Smooth muscle cell (in vitro differentiated cells): Measurements from ENCODE around the gene MPHOSPH6. TPM values are rescaled to one million over a fixed set of nuclear protein-coding genes. Genes with fewer than 3 reads are reported as not detected.
"Not testable (repeated sequence)": the region's sequence is repeated elsewhere in the genome, so short reads cannot be mapped to it uniquely, and the experiment has no call there.

Experiments
- DNase-seq: peaks from one replicate; lab custom pipeline; 2025; ENCODE audit not compliant: unreplicated experiment; lab: John Stamatoyannopoulos, UW
- H2AFZ ChIP-seq: fragments of 200-600 bp; sonication (generic); 2 replicates; pipeline ENCODE4 v1.6.0; 2016; ENCODE audit warnings: antibody characterized with exemption, low read depth, mild to moderate bottlenecking
- H3F3A ChIP-seq: fragments of 200-600 bp; sonication (generic); 2 replicates; pipeline ENCODE4 v1.6.0; 2017; ENCODE audit warnings: antibody characterized with exemption, low read depth
- H3K27ac ChIP-seq: fragments of 200-600 bp; sonication (generic); 2 replicates; pipeline ENCODE4 v1.5.1; 2016; ENCODE audit warnings: low read depth, mild to moderate bottlenecking
- H3K27me3 ChIP-seq: fragments of 200-600 bp; sonication (generic); 2 replicates; pipeline ENCODE4 v1.6.1; 2016; ENCODE audit warnings: low read depth, mild to moderate bottlenecking
- H3K36me3 ChIP-seq: fragments of 200-600 bp; sonication (generic); 2 replicates; pipeline ENCODE4 v1.5.1; 2016; ENCODE audit warnings: low read depth
- H3K4me1 ChIP-seq: fragments of 200-600 bp; sonication (generic); 2 replicates; pipeline ENCODE4 v1.5.1; 2016; ENCODE audit warnings: low read depth
- H3K4me2 ChIP-seq: fragments of 200-600 bp; sonication (generic); 2 replicates; pipeline ENCODE4 v1.6.0; 2016; ENCODE audit warnings: mild to moderate bottlenecking
- H3K4me3 ChIP-seq: fragments of 200-600 bp; sonication (generic); 2 replicates; pipeline ENCODE4 v1.5.1; 2016; ENCODE audit warnings: mild to moderate bottlenecking
- H3K79me2 ChIP-seq: fragments of 200-600 bp; sonication (generic); 2 replicates; pipeline ENCODE4 v1.6.0; 2016; ENCODE audit warnings: low read depth, mild to moderate bottlenecking
- H3K9ac ChIP-seq: fragments of 200-600 bp; sonication (generic); 2 replicates; pipeline ENCODE4 v1.6.0; 2016; ENCODE audit warnings: low read depth
- H3K9me3 ChIP-seq: fragments of 200-600 bp; sonication (generic); replicated peaks from 2 replicates; pipeline ENCODE4 v1.5.1; 2016; ENCODE audit warnings: low read depth
- H4K20me1 ChIP-seq: fragments of 200-600 bp; sonication (generic); 2 replicates; pipeline ENCODE4 v1.6.0; 2016; ENCODE audit warnings: low read depth
- WGBS: methylation state at CpG from one replicate; pipeline ENCODE4 v1.1.7; 2016; ENCODE audit warnings: low lambda C conversion rate; 5-methylcytosine and 5-hydroxymethylcytosine counted together
- polyA plus RNA-seq: library from polyadenylated mRNA; unstranded; fragments of >200 nt; fragmentation: Nextera tagmentation; extraction: Ambion mirVana; gene quantifications from 2 replicates; pipeline ENCODE4 v1.2.1, GENCODE V29; 2016
- total RNA-seq: library from RNA; depleted of rRNA; stranded (reverse); fragments of >200 nt; gene quantifications from 2 replicates; pipeline ENCODE4 v1.2.3, GENCODE V29; 2014
- TF ChIP-seq, protein P1 (sequence below): fragments of 200-600 bp; sonication (generic); IDR thresholded peaks from 2 replicates; pipeline ENCODE4 v1.5.1; 2017; ENCODE audit warnings: borderline replicate concordance, mild to moderate bottlenecking, antibody characterized with exemption; ENCODE audit not compliant: insufficient read depth, poor library complexity, severe bottlenecking

MPHOSPH6 gene
- total and polyA plus RNA-seq, 2 experiments from 2014 or later, result 55.4 to 65.5 TPM

DNA sequence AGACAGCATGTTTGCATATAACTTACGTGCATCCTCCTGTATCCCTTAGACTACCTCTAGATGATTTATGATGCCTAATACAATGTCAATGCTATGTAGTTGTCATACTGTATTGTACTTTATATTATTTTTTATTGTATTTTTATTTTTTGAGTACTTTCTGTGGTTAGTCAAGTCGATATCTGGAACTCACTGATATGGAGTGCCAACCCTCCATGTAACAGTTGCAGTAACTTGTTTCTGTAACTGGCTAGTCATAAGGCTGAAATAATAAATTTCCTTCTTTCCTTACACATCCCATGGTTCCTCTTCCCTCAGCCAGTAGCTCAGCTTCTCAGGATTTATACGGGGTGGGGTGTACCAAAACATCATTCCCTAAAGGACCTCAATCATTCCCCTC is 23.5 kb downstream of the MPHOSPH6 start:
- Histone ChIP-seq H3K79me2 (peaks cover 10% of the 10 kb centered on the region), H3K4me2 (no peak overlapping the region), H3K4me3 (no peak overlapping the region), H3K36me3 (peaks cover 6% of the 10 kb centered on the region), H3K9ac (no peak overlapping the region), H2AFZ (no peak overlapping the region), H4K20me1 (peaks cover 8% of the 10 kb centered on the region), H3F3A (no peaks in the 10 kb centered on the region), H3K4me1 (peaks cover 7% of the 10 kb centered on the region), H3K27ac (no peak overlapping the region), H3K9me3 (no peaks in the 10 kb centered on the region), H3K27me3 (no peaks in the 10 kb centered on the region)
- TF ChIP-seq, protein P1, sequence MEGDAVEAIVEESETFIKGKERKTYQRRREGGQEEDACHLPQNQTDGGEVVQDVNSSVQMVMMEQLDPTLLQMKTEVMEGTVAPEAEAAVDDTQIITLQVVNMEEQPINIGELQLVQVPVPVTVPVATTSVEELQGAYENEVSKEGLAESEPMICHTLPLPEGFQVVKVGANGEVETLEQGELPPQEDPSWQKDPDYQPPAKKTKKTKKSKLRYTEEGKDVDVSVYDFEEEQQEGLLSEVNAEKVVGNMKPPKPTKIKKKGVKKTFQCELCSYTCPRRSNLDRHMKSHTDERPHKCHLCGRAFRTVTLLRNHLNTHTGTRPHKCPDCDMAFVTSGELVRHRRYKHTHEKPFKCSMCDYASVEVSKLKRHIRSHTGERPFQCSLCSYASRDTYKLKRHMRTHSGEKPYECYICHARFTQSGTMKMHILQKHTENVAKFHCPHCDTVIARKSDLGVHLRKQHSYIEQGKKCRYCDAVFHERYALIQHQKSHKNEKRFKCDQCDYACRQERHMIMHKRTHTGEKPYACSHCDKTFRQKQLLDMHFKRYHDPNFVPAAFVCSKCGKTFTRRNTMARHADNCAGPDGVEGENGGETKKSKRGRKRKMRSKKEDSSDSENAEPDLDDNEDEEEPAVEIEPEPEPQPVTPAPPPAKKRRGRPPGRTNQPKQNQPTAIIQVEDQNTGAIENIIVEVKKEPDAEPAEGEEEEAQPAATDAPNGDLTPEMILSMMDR, result no peak
- DNase-seq, result no peak
- 69% methylated on average over 3 of the region's 3 CpGs for WGBS

DNA sequence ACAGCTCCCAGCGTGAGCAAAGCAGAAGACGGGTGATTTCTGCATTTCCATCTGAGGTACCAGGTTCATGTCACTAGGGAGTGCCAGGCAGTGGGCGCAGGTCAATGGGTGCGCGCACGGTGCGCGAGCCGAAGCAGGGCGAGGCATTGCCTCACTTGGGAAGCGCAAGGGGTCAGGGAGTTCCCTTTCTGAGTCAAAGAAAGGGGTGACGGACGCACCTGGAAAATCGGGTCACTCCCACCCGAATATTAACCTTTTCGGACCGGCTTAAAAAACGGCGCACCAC is 30.8 kb downstream of the MPHOSPH6 start:
- Histone ChIP-seq H3K4me3 (peak overlapping the region; percentile 18), H3K4me2 (peak overlapping the region; percentile 61)
- H3K36me3 ChIP-seq, H3K79me2 ChIP-seq, H4K20me1 ChIP-seq, H3K27ac ChIP-seq, H2AFZ ChIP-seq, H3K4me1 ChIP-seq, H3K9me3 ChIP-seq, H3K9ac ChIP-seq, H3F3A ChIP-seq, DNase-seq, H3K27me3 ChIP-seq: not testable (repeated sequence)
- WGBS, result 28% methylated on average over 10 of the region's 19 CpGs

DNA sequence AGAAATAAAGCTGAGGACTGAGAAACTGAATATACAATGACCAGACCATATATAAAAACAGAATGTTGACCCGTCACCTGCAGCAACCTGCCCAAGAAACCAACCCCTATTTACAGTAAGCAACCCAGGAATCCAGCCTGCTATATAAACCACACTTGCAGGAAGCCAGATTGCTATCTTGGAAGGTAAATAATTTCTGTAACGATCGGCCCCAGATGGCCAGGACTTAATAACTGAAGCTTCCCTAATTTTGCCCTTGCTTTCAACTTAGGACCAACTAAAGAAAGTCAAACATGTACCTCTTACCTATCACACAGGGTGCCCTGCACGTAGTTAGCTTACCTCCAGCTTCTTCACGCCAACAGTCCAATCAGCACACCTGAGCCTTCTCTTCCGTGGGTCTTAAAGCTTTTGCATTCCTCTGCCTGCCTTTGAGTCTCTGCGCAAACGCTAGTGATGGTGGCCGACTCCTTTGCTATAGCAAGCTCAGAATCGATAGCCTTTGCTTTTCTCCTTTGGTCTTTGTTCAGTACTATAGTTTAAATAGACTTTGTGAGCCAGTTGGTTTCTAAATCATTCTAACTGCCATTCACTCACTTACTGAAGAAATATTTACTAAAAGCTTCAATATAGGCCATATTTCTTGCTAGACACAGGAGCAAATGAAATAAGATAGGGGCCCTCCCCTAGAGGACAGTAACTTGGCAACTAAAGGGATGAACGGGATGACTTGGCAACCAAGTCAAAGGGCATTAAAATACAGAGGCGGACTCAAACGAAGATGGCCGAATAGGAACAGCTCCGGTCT is 31.3 kb downstream of the MPHOSPH6 start:
- no peaks in the 10 kb centered on the region for H4K20me1 ChIP-seq
- H2AFZ ChIP-seq, result no peak overlapping the region
- no peaks in the 10 kb centered on the region for H3K79me2 ChIP-seq
- TF ChIP-seq, protein P1, result no peak
- H3K4me1 ChIP-seq, result peaks cover 6% of the 10 kb centered on the region
- no peaks in the 10 kb centered on the region for H3F3A ChIP-seq
- H3K4me3 ChIP-seq, result peak overlapping the region; percentile 18
- no peaks in the 10 kb centered on the region for H3K27me3 ChIP-seq
- H3K36me3 ChIP-seq, result no peaks in the 10 kb centered on the region
- no peak overlapping the region for H3K9ac ChIP-seq
- no peak overlapping the region for H3K27ac ChIP-seq
- WGBS, result 80% methylated on average over 15 of the region's 15 CpGs
- H3K4me2 ChIP-seq, result peak overlapping the region; percentile 61
- no peak for DNase-seq
- H3K9me3 ChIP-seq, result no peaks in the 10 kb centered on the region

DNA sequence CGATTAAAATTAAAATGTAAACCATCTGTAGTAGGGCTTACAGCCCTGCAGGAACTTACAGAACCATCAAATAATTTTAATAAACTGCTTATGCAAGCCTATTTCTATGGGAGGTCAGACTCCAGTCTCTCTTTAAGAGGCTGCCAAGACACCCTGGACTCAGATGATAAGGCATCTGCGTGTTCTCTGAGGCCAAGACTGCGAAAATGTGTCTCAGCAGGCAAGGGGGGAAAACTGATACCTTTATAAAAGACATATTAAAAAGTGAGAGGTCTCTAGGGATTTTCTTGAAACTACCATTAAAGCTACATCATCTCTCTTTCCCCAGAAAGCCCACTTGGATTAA is 32.2 kb downstream of the MPHOSPH6 start:
- no peak for DNase-seq

More for the DNA sequence above, 32.2 kb downstream of the MPHOSPH6 start:
- Histone ChIP-seq H2AFZ (no peak overlapping the region), H3K9ac (no peak overlapping the region), H3K36me3 (no peaks in the 10 kb centered on the region), H3F3A (no peaks in the 10 kb centered on the region), H3K27ac (no peak overlapping the region), H3K4me3 (no peak overlapping the region), H3K4me2 (no peak overlapping the region), H3K4me1 (peaks cover 6% of the 10 kb centered on the region), H3K79me2 (no peaks in the 10 kb centered on the region), H3K27me3 (no peaks in the 10 kb centered on the region), H4K20me1 (no peaks in the 10 kb centered on the region), H3K9me3 (no peaks in the 10 kb centered on the region)
- 98% methylated on average over 3 of the region's 3 CpGs for WGBS
- TF ChIP-seq, protein P1, result no peak
